Loucy (cell line): ENCODE results near the gene PKN1.

Experiments used
- EZH2phosphoT487 ChIP-seq: fragments of 200-600 bp; IDR thresholded peaks from 2 replicates; pipeline ENCODE4 v1.6.1; 2018; ENCODE audit warnings: antibody characterized with exemption, mild to moderate bottlenecking, moderate library complexity, borderline replicate concordance
- TF ChIP-seq, protein P1 (sequence below): fragments of 200-600 bp; sonication (generic); conservative IDR thresholded peaks from 2 replicates; pipeline ENCODE4 v1.5.1; 2014; ENCODE audit warnings: mild to moderate bottlenecking, antibody characterized with exemption, low read length

DNA sequence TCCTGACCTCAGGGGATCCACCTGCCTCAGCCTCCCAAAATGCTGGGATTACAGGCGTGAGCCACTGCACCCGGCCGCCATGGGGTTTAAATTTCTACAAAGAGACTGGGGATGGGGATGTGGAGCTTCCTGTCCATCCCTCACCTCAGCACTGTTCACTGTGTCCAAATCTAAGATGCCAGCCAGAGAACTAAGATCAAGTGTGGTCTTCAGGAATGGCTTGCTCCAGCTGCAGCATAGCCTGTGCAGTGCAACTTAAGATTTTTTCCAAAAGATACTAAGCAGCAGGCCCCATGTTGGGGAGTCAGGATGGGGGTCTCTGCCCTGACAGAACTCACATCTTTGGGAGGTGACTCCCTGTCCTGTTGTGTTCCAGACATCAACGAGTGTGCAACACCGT, 42.6 kb upstream of the PKN1 start:
- TF ChIP-seq, protein P1, sequence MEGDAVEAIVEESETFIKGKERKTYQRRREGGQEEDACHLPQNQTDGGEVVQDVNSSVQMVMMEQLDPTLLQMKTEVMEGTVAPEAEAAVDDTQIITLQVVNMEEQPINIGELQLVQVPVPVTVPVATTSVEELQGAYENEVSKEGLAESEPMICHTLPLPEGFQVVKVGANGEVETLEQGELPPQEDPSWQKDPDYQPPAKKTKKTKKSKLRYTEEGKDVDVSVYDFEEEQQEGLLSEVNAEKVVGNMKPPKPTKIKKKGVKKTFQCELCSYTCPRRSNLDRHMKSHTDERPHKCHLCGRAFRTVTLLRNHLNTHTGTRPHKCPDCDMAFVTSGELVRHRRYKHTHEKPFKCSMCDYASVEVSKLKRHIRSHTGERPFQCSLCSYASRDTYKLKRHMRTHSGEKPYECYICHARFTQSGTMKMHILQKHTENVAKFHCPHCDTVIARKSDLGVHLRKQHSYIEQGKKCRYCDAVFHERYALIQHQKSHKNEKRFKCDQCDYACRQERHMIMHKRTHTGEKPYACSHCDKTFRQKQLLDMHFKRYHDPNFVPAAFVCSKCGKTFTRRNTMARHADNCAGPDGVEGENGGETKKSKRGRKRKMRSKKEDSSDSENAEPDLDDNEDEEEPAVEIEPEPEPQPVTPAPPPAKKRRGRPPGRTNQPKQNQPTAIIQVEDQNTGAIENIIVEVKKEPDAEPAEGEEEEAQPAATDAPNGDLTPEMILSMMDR = no peak
- TF ChIP-seq EZH2phosphoT487 = no peak
